Forelimb muscle (tissue), 1 donor: ENCODE data around the gene TSLP. TPM values are rescaled to one million over a fixed set of nuclear protein-coding genes. Genes with fewer than 3 reads are reported as not detected.

ENCODE experiments used
- DNase-seq: peaks from one replicate; pipeline ENCODE4 v3.0.0-alpha.2; 2013; ENCODE audit warnings: low read depth
- polyA plus RNA-seq: library from polyadenylated mRNA; unstranded; fragments of 120-200 nt; gene quantifications from one replicate; pipeline ENCODE4 v1.2.1, GENCODE V29; 2013; ENCODE audit not compliant: insufficient read length

TSLP gene
- polyA plus RNA-seq, 1 donor = 0.67 TPM

DNA sequence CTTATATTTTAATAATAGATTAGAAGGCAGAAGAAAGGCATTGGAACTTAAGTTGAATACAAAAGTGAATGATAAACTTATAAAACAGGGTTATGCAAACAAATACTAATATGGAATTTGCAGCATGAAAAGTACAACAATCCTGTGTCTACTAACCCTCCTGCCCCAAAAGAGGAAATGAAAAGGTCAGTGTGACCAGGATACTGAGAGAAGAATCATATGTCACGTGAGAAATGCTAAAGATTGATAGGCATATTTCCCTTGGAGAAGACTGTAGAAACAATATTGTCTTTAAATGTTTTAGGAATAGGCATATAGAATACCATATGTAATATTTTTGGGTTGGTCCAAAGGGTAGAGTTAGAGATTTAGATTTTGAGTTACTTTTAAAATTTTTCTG, 24.5 kb downstream of the TSLP start:
- DNase-seq = no peak

DNA sequence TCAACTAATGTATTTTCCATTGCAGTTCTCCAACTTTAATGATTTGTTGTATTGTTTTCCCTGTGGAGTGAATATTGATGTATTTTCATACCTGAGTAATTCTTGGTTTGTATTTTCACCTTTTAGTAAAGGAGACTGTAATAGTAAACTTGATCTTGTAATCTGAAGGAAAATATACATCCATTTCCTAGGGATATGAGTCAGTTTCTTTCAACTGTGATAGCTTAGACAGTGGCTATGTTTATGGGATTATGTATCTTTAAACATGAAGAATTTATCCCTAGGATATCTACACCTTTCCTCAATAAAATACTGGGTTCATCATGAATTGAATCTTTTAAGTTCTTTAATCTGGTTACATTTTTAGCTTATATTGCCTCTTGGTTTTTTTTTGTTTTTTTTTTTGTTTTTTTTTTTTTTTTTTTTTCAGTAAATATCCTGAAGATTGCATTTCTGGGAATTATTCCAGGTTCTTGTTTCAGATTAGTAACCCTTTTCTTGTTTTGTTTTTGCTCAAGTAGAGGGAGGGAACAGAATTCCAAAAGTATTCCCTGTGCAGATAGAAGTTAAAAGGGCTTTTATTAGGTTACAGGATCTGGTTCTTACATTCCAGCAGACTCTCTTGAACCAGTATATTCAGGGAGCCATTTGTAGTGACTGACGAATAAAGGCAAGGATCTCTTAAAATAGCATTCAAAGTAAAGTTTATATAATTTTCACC, 27.7 kb downstream of the TSLP start:
- DNase-seq = no peak

DNA sequence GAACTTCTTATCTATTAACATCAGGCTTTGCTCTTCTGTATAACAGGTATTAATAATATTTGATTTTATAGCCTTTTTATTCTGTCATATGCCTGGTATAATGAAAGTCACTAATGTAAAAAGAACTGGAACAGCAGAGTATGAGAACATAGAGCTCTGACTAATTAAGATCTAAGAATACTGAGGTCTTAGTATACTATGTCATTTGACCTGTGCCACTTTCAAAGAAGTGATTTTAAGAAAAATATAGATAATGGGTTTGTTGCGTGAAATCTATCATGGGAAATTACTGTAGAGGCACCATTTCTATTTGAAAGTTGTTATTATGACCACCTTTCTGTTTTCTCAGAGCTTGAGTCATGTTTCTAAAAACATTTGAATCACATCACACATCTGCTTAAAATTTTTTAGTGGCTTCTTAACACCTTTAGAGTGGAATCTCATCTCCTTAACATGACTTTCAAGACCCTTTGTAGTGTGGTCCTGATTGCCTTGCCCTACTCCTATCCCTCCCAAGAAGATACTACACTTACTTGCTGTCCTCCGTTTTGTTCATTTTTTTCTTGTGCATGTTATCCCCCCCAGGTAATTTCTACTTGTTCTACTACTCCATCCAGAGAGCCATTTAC, 34.9 kb downstream of the TSLP start:
- no peak for DNase-seq

GRCh38 chr5:111107371-111107770, 35.9 kb downstream of the TSLP start:
- no peak for DNase-seq

- no peak for DNase-seq
These were observed 40.4 kb downstream of the TSLP start for GRCh38 chr5:111111956-111112355.

GRCh38 chr5:111113678-111114077, 42.2 kb downstream of the TSLP start:
- DNase-seq = no peak

DNA sequence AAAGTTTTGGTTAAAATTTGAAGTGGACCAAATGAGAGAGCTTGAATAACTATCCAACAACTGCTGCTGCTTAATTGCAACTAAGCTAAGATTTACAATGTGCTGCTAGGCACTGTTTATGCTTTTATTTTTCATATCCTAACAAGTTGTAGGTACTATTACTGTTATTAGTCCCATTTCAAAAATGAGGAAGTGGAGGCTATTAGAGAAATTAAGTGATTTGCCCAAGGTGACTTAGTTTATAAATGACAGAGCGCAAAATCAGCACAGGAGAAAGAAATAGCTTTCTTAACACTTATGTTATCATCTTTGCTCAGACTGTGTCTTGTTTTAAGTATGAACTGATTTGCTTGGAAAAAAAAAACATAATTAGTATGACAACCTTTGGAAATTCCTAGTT, 43.7 kb downstream of the TSLP start:
- no peak for DNase-seq

- no peak for DNase-seq
These were observed 45.0 kb downstream of the TSLP start for GRCh38 chr5:111116550-111116949.

GRCh38 chr5:111117136-111117535, 45.6 kb downstream of the TSLP start:
- no peak for DNase-seq

GRCh38 chr5:111119221-111119620, 47.7 kb downstream of the TSLP start:
- no peak for DNase-seq

DNA sequence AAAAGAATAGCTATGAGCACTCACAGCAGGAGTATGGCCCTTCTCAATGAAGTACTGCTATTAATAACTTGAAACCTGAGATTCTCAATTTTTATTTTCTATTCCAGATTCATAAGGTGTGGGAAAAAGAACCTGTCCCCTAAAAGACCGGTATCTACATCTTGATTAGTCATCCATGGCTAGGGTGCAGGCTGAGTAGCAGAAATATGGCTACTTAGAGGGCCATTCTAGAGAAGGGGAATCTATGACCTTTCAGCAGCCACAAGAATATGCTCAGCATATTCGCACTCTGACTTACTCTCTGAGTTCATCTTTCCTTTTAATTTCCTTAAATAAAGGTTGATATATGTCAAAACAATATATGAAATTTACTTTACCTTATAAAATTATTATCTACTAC, 48.3 kb downstream of the TSLP start:
- DNase-seq = no peak

- no peak for DNase-seq
These were observed 49.4 kb downstream of the TSLP start for GRCh38 chr5:111120911-111121310.

GRCh38 chr5:111121926-111122325, 50.4 kb downstream of the TSLP start:
- no peak for DNase-seq

- no peak for DNase-seq
These were observed 50.9 kb downstream of the TSLP start for GRCh38 chr5:111122398-111122797.

GRCh38 chr5:111124793-111125192, 53.3 kb downstream of the TSLP start:
- no peak for DNase-seq

- DNase-seq = no peak
These were observed 55.4 kb downstream of the TSLP start for GRCh38 chr5:111126896-111127295.

Other genes with a start within 250 kb of the TSLP start
- gene WDR36, start 20.6 kb downstream of the TSLP start, polyA plus RNA-seq = 15.1 TPM
- gene CAMK4, start 152.7 kb downstream of the TSLP start, polyA plus RNA-seq = 4.7 TPM